Right ventricle myocardium superior (tissue), 1 donor: ENCODE results near the gene TLR9. TPM values are rescaled to one million over a fixed set of nuclear protein-coding genes. Genes with fewer than 3 reads are reported as not detected.

ENCODE experiments used
- ATAC-seq: fragments of 200-7000 bp; cut with Tn5 transposase; one replicate; pipeline ENCODE4 v1.9.1; 2020; ENCODE audit warnings: mild to moderate bottlenecking; ENCODE audit not compliant: poor library complexity
- DNase-seq: peaks from one replicate; pipeline ENCODE4 v3.0.0-alpha.2; 2020
- intact Hi-C: fragments of 100-400 bp; cut with DNase I; formaldehyde crosslinking; loops from one replicate; pipeline ENCODE4 v1.11.2; 2022
- microRNA-seq: library from miRNA; unstranded; fragments of <30 nt; microRNA quantifications from one replicate; pipeline ENCODE4 v1.2.0, GENCODE V29; 2020
- total RNA-seq: library from RNA; stranded (reverse); fragmentation: NEBNext Ultra II Directional; extraction: Animal tissue kit (Norgen Biotek cat#: 25700); gene quantifications from one replicate; pipeline ENCODE4 v1.2.1, GENCODE V29; 2021
- donor health status: DM: no; HTN: yes; CAD: no; lungs with severe emphysema.

Gene TLR9
- total RNA-seq, 1 donor from 2014 or later, result 0.32 TPM

DNA sequence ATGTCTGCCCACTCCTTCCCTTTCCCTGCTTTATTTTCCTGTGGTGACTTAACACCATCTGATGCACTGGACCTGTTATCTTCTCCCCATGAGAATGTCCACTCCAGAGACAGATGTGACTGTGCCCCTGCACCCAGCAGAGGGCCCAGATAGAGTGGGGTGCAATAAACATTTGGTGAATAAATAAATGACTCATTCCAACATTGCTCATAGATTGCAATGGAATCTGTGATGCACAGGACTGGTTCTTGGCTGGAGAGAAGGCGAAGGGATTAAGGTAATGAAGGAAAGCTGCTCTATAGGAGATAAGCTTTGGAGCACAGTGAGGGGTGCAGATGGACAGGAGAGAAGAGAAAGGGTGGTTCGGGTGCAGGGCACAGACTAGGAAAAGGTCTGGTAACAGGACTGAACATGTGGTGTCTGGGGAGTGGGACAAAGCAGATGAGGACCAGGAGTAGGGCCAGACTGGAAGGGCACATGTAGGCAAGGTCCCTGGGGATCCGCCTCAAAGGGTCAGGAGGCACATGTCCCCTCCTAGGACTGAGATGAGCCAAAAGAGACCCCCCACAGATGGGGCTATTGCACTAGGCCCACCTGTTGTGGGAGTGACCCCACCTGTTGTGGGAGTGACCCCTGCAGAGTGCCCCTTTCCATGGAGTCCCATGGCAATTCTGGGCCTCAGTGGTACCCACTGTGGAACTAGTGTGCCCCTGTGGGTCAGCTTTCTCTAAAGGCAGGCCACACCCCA is 53.8 kb downstream of the TLR9 start:
- ATAC-seq, result no peak
- DNase-seq, result no peak
- intact Hi-C loops, result no loop called here

Small RNA genes lying within 50 kb of the gene (microRNA-seq; reads per million reads assigned to microRNA genes)
- 32,791 reads per million, percentile 98 among the genes with 10 or more reads in this experiment for gene MIRLET7G

Other genes with a start within 250 kb of the TLR9 start
- gene ACY1, start 242.1 kb downstream of the TLR9 start, total RNA-seq, result 23.2 TPM
- 594 TPM for gene RPL29, start 229.8 kb downstream of the TLR9 start, total RNA-seq
- gene DUSP7, start 169.1 kb downstream of the TLR9 start, total RNA-seq, result 23.2 TPM
- gene POC1A, start 71.2 kb downstream of the TLR9 start, total RNA-seq, result 1.5 TPM
- gene ALAS1, start 27.5 kb downstream of the TLR9 start, total RNA-seq, result 160 TPM
- 131 TPM for gene TWF2, start 13.5 kb upstream of the TLR9 start, total RNA-seq
- gene PPM1M, start 20.1 kb upstream of the TLR9 start, total RNA-seq, result 8.4 TPM
- 61.0 TPM for gene WDR82, start 53.0 kb upstream of the TLR9 start, total RNA-seq
- 5.3 TPM for gene GLYCTK, start 62.2 kb upstream of the TLR9 start, total RNA-seq
- gene DNAH1, start 90.7 kb upstream of the TLR9 start, total RNA-seq, result 1.9 TPM
- 46.2 TPM for gene BAP1, start 184.4 kb upstream of the TLR9 start, total RNA-seq
- 16.8 TPM for gene PHF7, start 185.0 kb upstream of the TLR9 start, total RNA-seq
- 10.4 TPM for gene SEMA3G, start 219.5 kb upstream of the TLR9 start, total RNA-seq
- gene TNNC1, start 228.4 kb upstream of the TLR9 start, total RNA-seq, result 7,948 TPM
- 46.0 TPM for gene NISCH, start 230.0 kb upstream of the TLR9 start, total RNA-seq